Omental fat pad (tissue), 4 donors: ENCODE data around the gene CCDC187. TPM values are rescaled to one million over a fixed set of nuclear protein-coding genes. Genes with fewer than 3 reads are reported as not detected.

Experiments used
- ATAC-seq: fragments of 150-250 bp; one replicate; pipeline ENCODE4 v1.9.1; 2016; ENCODE audit warnings: mild to moderate bottlenecking, moderate library complexity; ENCODE audit not compliant: low FRiP score
- DNase-seq: peaks from one replicate; pipeline ENCODE4 v3.0.0-alpha.2; 2019; ENCODE audit warnings: low spot score
- total RNA-seq, 4 donors: library from RNA; depleted of rRNA; stranded (reverse); fragments of >200 nt; gene quantifications; one replicate each; pipeline ENCODE4 v1.1.0, GENCODE V29; 2016
- TF ChIP-seq, protein P1 (sequence below), 3 donors: fragments of 450-650 bp; IDR thresholded peaks; one replicate each; pipeline ENCODE4 v1.5.1; 2016 to 2017; ENCODE audit warnings: antibody characterized with exemption in 3 of 3, mild to moderate bottlenecking in 3 of 3, moderate library complexity in 2 of 3

Gene CCDC187
- total RNA-seq, 4 donors from 2014 or later: not detected

DNA sequence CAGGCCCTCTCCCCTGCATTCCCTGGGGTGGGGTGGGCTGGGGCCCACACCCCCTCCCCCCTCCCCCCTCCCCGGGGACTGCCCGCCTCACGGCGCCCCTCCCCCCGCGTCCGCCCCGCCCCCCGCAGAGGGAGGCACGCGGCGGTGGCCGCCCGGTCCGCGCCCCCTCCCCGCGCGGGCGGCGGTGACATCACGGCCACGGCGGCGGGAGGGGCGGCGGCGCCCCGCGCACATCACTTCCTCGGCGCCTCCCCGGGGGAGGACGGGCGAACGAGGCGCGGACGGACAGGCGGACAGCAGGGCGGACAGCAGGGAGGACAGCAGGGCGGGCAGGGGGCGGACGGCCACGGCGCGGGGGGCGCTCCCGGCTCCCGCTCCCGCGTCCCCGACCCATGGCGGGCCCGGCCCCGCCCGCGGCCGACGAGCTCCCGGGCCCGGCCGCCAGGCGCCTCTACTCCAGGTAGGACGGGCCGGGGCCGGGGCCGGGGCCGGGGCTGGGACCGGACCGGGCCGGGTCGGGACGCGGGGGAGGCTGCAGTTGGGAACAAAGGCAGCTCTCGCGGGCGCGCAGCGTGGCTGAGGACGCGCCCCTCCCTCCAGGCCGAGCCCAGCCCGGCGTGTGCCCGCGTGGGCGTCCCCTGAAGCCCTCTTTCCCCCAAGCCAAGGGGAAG, 23.5 kb upstream of the CCDC187 start, which contains the start of gene GPSM1:
Gene GPSM1, plus strand, starts transcription at position 236 of the 671 bp plus-strand sequence. Its CDS starts 157 bp downstream, at position 393.
- TF ChIP-seq, protein P1, sequence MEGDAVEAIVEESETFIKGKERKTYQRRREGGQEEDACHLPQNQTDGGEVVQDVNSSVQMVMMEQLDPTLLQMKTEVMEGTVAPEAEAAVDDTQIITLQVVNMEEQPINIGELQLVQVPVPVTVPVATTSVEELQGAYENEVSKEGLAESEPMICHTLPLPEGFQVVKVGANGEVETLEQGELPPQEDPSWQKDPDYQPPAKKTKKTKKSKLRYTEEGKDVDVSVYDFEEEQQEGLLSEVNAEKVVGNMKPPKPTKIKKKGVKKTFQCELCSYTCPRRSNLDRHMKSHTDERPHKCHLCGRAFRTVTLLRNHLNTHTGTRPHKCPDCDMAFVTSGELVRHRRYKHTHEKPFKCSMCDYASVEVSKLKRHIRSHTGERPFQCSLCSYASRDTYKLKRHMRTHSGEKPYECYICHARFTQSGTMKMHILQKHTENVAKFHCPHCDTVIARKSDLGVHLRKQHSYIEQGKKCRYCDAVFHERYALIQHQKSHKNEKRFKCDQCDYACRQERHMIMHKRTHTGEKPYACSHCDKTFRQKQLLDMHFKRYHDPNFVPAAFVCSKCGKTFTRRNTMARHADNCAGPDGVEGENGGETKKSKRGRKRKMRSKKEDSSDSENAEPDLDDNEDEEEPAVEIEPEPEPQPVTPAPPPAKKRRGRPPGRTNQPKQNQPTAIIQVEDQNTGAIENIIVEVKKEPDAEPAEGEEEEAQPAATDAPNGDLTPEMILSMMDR (IDR thresholded peaks at IDR 0.05): no peak
- DNase-seq: no peak
- ATAC-seq: peak; percentile 44

DNA sequence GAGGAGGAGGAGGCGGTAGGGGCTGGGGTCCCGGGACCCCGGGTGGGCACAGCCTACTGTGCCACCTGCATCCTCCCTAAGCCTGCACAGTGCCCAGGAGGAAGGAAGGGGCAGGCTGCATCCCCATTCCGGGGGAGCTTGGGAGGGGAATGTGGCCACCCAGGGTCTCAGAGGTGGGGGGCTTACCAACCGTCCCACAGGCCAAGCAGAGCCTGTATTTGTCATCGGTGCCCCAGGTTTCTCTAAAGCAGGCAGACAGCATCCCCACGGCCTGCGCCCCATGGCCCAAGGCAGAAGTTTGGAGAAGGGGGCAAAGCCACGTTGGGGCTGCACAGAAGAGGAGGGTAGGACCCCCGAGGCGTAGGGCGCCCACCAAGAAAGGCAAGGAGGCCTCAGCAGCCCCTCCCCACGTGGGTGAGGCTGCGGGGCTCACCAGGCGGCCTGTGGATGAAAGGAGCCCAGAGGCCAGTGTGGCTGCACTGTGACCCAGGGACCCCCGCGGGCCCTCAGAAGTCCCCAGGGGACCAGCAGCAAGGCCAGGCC, 22.9 kb upstream of the CCDC187 start:
- no peak for ATAC-seq
- DNase-seq: no peak
- TF ChIP-seq, protein P1 (IDR thresholded peaks at IDR 0.05): no peak

DNA sequence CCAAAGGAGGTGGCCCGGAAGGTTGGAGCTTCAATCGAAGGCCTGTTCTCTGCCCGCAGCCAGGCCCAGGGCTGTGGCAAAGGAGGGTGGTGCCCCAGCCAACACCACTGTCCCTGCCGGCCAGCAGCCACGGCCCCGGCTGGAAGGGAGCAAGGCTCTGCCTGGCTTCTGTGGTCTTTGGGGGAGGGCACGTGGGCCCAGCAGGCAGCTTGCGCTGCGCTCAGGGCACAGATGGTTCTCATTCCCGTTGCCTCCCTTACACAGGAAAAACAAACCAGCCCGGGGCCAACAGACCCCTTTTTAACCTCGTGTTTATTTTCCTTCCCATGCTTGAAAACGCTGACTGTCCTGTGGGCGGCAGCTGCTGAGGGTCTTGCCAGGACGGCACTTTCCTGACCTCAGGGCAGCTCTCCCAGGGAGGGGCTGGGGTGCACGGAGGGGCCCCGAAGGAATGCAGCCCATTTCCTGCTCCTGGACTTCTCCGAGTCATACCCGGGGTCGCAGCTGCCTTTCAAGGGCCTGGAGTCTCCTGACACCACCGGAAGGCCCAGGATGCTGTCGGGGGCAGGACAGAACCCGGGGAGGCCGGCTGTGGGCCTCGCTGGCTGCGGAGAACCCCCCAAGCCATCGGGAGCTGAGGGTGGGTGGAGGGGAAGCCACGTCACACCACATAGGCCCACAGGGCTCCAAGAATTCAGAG, 22.3 kb upstream of the CCDC187 start:
- DNase-seq (no peak), ATAC-seq (no peak)
- TF ChIP-seq, protein P1 (IDR thresholded peaks at IDR 0.05): no peak

DNA sequence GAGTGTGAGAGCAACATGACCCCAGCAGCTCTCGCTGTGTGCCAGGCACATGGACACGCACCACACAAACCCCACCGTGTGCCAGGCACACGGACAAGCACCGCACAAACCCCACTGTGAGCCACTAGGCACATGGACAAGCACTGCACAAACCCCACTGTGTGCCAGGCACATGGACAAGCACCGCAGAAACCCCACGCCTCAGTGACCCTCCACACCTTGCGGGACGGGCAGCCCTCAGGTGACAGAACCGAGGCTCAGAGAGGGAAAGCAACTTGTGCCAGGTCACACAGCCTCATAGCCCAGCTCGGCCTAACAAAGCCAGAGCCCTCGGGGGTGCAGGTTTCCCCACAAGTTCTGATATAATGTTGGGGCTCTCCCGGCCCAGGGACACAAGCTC, 21.5 kb upstream of the CCDC187 start:
- TF ChIP-seq, protein P1 (IDR thresholded peaks at IDR 0.05): no peak
- DNase-seq (no peak), ATAC-seq (no peak)

DNA sequence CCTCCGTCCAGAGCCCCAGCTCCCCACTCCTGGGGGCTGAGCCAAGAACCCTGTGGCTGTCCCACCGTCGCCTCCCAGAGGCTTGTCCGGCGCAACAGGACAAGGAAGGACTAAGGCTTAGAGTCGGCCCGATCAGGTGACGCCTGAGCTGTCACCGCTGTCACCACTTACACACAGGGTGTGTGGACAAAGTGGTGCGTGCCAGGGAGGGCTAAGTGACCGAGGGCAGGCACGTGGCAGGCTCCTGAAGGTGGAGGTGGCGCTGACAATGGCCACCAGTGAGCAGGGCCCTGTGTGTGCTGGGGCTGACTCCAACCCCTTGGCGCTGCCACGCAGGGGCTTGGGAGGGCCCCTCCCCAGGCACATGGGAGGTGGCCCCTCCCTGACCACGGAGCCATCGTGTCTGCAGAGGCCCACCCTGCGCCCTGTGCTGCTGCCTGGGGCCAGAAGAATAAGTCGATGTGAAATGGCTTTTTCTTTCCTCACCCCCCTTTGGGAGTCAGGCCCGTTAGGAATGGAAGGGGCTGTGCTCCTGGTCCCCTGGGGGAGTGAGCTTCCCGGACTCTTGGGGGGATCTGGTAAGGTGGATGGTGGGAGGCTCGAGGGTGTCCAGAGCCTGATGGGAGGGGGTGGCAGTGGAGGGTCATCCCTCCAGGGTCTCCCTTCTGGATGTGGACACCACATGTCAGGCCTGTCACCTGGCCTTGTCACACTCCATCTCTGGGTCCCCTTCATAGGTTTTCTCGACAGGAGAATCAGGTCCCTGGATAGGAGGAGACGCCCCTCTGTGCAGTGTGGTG, 20.8 kb upstream of the CCDC187 start:
- TF ChIP-seq, protein P1 (IDR thresholded peaks at IDR 0.05): no peak
- ATAC-seq: no peak

DNA sequence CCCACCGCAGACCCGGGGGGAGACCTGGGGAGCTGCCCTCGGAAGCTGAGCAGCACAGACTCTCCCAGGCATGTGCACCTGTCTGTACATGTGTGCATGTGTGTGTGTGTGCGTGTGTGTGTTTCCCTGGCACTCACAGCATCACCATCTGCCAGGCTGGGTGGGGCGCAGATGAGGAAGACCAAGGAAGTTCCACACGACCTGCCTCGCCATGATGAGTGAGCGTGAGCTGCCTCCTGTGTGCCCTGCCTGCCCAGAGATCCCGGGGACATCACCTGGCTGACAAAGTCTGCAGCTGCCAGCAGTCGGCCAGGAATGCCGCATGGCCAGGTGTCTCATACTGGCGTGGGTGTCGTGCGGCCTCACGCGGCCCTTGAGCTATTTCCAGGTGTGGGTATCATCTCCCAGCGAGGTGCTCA, 19.5 kb upstream of the CCDC187 start:
- DNase-seq (no peak), ATAC-seq (no peak)
- TF ChIP-seq, protein P1 (IDR thresholded peaks at IDR 0.05): no peak

More for the DNA sequence above, 20.8 kb upstream of the CCDC187 start:
- no peak for DNase-seq
